HUES6 (cell line): ENCODE data around the gene RER1.

ENCODE experiments used
- H3K27ac ChIP-seq: 2 replicates; pipeline ENCODE4 v1.7.0; 2013; ENCODE audit warnings: low read depth, mild to moderate bottlenecking, low read length, inconsistent platforms
- H3K27me3 ChIP-seq: 2 replicates; pipeline ENCODE4 v1.6.1; 2013; ENCODE audit warnings: low read length; ENCODE audit not compliant: control insufficient read depth, insufficient read depth
- H3K36me3 ChIP-seq: 2 replicates; pipeline ENCODE4 v1.6.1; 2013; ENCODE audit warnings: low read length; ENCODE audit not compliant: control insufficient read depth, insufficient read depth
- H3K4me1 ChIP-seq: 2 replicates; pipeline ENCODE4 v1.6.1; 2013; ENCODE audit warnings: low read length; ENCODE audit not compliant: control insufficient read depth, insufficient read depth
- H3K4me3 ChIP-seq: 2 replicates; pipeline ENCODE4 v1.5.1; 2013; ENCODE audit warnings: low read depth, low read length
- H3K9ac ChIP-seq: one replicate; pipeline ENCODE4 v1.6.1; 2013; ENCODE audit warnings: mild to moderate bottlenecking, low read length
- H3K9me3 ChIP-seq: 2 replicates; pipeline ENCODE4 v1.6.1; 2013; ENCODE audit warnings: low read depth, low read length; ENCODE audit not compliant: control insufficient read depth, insufficient read depth

The RER1 gene

DNA sequence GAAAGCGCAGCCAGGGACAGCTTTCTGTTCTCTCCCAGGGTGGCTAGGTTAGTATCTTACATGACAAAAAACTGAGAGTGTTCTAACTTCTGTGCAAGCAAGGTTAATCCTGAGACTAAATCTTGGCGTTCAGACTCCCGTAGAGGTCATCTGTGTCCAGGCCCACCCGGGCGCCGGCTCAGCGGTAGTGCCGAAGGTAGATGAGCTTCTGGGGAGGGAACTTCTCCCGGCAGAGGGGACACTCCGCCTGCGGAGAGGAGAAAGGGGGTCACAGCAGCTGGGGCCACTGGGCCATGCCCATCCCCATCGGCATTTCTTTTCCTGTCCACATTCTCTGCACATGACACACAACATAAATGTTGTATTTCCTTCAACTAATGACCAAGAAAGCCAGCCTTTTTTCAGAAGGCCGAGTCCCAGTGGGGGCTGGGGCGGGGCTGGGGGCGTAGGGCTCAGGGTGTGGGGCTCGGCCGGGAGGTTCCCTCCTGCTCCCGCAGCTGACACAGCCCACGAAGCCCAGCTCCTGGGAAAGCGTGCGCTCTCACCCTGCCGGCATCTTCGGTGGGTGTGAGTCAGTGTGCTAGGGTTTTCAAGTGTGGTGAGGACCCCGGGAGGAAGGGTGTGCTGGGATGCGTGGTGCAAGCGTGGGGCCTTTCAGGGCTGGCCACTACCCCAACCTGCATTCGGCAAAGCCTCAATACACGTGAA lies 14.1 kb downstream of the RER1 start:
- H3K4me1 ChIP-seq = no peaks in the 10 kb centered on the region
- no peak overlapping the region for H3K27ac ChIP-seq
- no peaks in the 10 kb centered on the region for H3K27me3 ChIP-seq
- H3K9ac ChIP-seq = no peak overlapping the region
- H3K36me3 ChIP-seq = peaks cover 85% of the 10 kb centered on the region
- no peaks in the 10 kb centered on the region for H3K9me3 ChIP-seq
- no peak overlapping the region for H3K4me3 ChIP-seq

DNA sequence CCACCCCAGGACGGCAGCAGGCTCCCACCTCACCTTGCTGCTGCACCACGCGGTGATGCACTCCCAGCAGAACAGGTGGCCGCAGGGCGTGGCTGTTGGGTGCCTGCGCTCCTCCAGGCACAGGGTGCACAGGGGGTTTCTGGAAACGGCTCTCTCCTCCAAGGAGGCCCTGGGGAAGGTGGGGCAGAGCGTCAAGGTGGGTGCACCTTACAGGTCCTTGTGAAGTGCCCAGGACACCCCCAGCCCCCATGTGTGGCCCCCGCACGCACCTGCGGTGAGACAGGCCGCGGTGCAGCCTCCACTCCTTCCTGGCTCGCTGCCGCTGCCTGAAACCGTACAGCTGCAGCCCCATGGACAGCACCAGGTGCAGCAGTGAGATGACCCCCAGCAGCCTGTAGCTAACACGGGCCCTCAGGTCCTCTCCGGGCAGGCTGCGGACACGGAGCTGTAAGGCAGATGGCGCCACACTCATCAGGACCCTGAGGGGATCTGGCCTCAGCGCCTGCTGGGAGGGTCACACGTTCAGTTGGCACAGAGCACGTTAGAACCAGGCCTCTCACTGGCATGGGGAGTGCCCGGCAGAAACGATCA lies 14.9 kb downstream of the RER1 start:
- H3K9ac ChIP-seq = no peak overlapping the region
- H3K27ac ChIP-seq = no peak overlapping the region
- no peak overlapping the region for H3K4me3 ChIP-seq
- H3K36me3 ChIP-seq = peaks cover 80% of the 10 kb centered on the region
- no peaks in the 10 kb centered on the region for H3K27me3 ChIP-seq
- no peaks in the 10 kb centered on the region for H3K4me1 ChIP-seq
- H3K9me3 ChIP-seq = no peaks in the 10 kb centered on the region

DNA sequence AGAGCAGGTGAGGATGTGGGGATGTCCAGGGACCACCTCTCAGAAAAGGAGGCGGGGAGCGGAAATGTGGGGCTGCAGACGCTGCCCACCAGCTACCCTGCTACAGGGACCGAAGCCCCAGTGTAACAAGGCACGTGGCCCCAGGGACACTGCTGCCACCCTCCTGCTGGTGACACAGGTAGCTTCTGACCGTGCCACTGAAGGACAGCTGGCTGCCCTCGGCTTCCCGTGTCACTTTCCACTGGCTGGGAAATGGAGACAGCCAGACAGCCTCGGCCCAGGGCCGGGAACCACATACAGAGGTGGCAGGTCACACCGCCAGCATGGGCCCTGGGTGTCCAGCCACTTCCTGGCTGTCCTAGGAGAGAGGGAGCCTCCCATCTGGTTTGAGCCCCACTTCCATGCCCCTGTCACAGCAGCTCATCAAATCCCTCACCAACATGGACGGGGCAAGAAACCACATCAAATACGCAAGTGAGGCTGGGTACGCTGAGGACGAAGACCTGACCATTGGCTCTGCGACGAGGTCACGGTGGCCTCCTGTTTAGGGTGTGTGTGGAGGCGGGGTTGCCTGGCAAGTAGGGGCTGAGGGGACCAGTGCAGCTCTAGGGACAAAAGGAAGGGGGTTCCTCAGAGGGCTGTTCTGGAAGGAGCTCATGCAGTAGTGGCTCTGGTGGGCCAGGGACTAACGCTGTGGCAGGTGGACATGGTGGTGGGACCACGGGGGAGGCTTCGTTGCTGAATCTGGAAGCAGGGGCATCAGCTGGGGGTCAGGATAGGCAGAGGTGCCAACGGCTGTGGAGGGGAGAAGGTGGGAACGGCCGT lies 15.7 kb downstream of the RER1 start:
- H3K27ac ChIP-seq = no peak overlapping the region
- no peak overlapping the region for H3K9ac ChIP-seq
- no peaks in the 10 kb centered on the region for H3K27me3 ChIP-seq
- H3K4me1 ChIP-seq = no peaks in the 10 kb centered on the region
- H3K36me3 ChIP-seq = peaks cover 72% of the 10 kb centered on the region
- H3K9me3 ChIP-seq = no peaks in the 10 kb centered on the region
- no peak overlapping the region for H3K4me3 ChIP-seq

DNA sequence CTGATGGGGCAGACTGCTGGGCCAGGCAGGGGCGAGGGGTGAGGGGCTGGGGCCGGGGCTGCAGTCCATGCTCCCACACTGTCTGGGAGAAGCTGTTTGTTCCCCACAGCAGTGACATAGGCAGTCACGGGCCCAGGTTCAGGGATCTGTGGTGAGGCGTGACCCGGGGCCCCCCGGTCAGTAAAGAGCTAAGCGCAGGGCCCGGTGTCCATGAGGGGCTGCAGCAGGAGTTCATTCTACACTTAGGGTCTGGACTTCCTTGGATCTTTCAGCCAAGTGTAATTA lies 16.3 kb downstream of the RER1 start:
- H3K36me3 ChIP-seq = peaks cover 66% of the 10 kb centered on the region
- no peaks in the 10 kb centered on the region for H3K9me3 ChIP-seq
- H3K4me1 ChIP-seq = no peaks in the 10 kb centered on the region
- H3K9ac ChIP-seq = no peak overlapping the region
- no peak overlapping the region for H3K27ac ChIP-seq
- H3K4me3 ChIP-seq = no peak overlapping the region
- no peaks in the 10 kb centered on the region for H3K27me3 ChIP-seq

GRCh38 chr1:2408456-2408855 lies 16.8 kb downstream of the RER1 start:
- peaks cover 61% of the 10 kb centered on the region for H3K36me3 ChIP-seq

DNA sequence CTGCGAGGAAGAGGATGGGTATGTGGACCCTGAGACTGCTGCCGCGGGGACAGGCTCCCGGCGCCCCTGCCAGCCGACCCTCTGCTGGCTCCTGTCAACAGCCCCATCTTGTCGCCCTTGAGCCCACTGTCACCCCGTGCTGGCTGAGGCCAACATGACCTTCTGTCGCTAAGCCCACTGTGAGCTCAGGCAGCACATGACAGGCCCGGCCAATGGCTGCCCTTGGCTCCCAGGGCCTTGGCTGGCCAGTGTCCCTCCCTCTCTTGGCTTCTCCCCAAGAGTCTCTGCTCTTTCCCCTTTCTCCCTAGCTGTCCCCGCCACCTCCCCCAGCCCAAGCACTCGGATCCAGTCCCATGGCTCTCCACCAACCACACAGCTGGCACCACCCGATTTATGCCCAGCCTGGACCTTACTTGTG lies 17.2 kb downstream of the RER1 start:
- Histone ChIP-seq H3K27ac (no peak overlapping the region), H3K9ac (no peak overlapping the region), H3K4me3 (no peak overlapping the region), H3K27me3 (no peaks in the 10 kb centered on the region), H3K4me1 (peaks cover 6% of the 10 kb centered on the region), H3K36me3 (peaks cover 58% of the 10 kb centered on the region), H3K9me3 (no peaks in the 10 kb centered on the region)

More at GRCh38 chr1:2408456-2408855, 16.8 kb downstream of the RER1 start:
- H3K27me3 ChIP-seq = no peaks in the 10 kb centered on the region
- peaks cover 1% of the 10 kb centered on the region; the same call in 1 of the 2 replicates for H3K4me1 ChIP-seq
- H3K4me3 ChIP-seq = no peak overlapping the region
- H3K9ac ChIP-seq = no peak overlapping the region
- H3K27ac ChIP-seq = no peak overlapping the region
- H3K9me3 ChIP-seq = no peaks in the 10 kb centered on the region

DNA sequence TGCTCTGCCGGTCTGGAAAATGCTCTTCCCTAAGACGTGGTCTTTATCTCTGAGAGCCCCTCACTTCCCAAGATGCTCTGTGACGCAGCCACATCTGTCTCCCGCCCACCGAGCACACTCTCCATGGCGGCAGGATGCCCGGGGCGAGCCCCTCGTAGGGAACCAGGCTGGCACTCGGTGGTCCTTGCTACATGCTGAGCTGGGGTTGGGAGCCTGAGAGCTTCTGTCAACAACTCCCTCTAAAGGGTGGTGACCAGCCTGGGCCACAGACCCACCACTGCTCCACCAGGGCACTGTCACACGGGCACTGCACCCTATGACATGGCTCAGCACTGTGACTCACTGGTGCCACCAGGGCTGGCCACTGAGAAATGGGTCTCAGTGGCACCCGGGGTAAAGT lies 18.1 kb downstream of the RER1 start:
- Histone ChIP-seq H3K4me3 (no peak overlapping the region), H3K9ac (no peak overlapping the region), H3K9me3 (no peaks in the 10 kb centered on the region), H3K27ac (no peak overlapping the region), H3K27me3 (no peaks in the 10 kb centered on the region), H3K36me3 (peaks cover 49% of the 10 kb centered on the region), H3K4me1 (peaks cover 10% of the 10 kb centered on the region)

DNA sequence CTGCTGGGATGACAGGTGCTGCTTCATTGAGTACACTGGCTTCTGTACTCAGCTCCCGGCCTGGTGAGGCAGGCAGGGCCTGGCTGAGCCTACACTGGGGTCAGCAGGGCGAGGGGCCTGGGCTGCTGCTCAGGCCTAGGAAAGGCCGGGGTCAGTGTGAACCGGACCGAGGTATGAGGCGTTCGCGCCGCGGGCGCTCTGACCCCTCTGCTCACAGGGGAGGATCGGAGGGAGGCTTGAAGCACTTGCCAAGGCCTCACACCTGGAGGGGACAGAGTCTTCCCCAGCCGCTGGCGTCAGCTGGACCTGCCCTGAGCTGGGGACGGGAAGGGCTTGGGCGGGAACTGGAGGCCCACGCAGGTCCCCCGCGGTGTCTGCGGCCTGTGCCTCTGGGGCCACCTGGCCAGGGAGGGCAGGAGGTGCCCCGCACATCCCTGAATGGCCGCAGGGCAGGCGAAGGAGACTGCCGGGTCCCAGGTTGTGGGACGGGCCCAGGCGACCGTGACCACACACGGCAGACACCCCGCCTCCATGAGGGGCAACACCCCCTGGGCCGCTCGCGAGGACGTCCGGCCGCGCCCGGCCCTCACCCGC lies 20.3 kb downstream of the RER1 start:
- Histone ChIP-seq H3K27ac (peak overlapping the region; percentile 70; the same call in 1 of the 2 replicates), H3K9me3 (no peaks in the 10 kb centered on the region), H3K4me1 (peaks cover 10% of the 10 kb centered on the region), H3K9ac (peak overlapping the region; percentile 89), H3K27me3 (no peaks in the 10 kb centered on the region; the same call in 1 of the 2 replicates), H3K36me3 (peaks cover 29% of the 10 kb centered on the region), H3K4me3 (peak overlapping the region; percentile 86)

DNA sequence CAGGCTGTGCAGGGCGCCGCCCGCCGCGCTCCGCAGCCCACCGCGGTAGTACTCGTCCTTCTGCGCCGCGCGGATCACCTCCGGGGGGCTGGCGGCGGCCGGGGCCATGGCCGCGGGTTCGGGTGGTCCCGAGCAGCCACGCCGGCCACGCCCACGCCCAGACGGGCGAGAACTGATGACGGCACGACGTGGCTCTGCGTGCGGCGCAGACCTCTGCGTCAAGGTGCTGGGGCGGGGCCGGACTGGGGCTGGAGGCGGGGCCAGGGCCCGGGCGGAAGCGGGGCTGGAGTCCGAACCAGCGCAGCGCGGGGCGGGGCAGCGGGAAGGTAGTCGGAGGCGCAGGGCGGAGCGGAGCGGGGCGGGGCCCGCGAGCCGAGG lies 20.7 kb downstream of the RER1 start, which contains the start of gene PEX10:
Gene PEX10 (minus strand): TSS at position 170 of the 378 bp plus-strand sequence. CDS start 62 bp downstream, at position 108.
- Histone ChIP-seq H3K4me1 (peaks cover 10% of the 10 kb centered on the region), H3K36me3 (peaks cover 24% of the 10 kb centered on the region), H3K9ac (peak within 1 kb of the TSS; percentile 89), H3K4me3 (peak within 1 kb of the TSS; percentile 86), H3K27me3 (peaks cover under 1% of the 10 kb centered on the region; the same call in 1 of the 2 replicates), H3K9me3 (no peaks in the 10 kb centered on the region), H3K27ac (peak within 1 kb of the TSS; percentile 82)

GRCh38 chr1:2412773-2413494 lies 21.3 kb downstream of the RER1 start:
- H3K36me3 ChIP-seq = peaks cover 20% of the 10 kb centered on the region
- H3K27me3 ChIP-seq = peaks cover 6% of the 10 kb centered on the region; the same call in 1 of the 2 replicates
- H3K27ac ChIP-seq = peak overlapping the region; percentile 82
- peaks cover 10% of the 10 kb centered on the region for H3K4me1 ChIP-seq
- H3K9ac ChIP-seq = peak overlapping the region; percentile 82
- no peaks in the 10 kb centered on the region for H3K9me3 ChIP-seq
- peak overlapping the region; percentile 86 for H3K4me3 ChIP-seq
